IPS-11a (cell line): ENCODE results near the gene PGLYRP4.

Experiments
- H3K4me3 ChIP-seq: one replicate; pipeline ENCODE4 v1.5.1; 2013; ENCODE audit warnings: low read depth, low read length, control low read depth

PGLYRP4 gene

GRCh38 chr1:153379591-153379990 is 30.9 kb upstream of the PGLYRP4 start:
- H3K4me3 ChIP-seq, result no peak overlapping the region

GRCh38 chr1:153375511-153375910 is 26.9 kb upstream of the PGLYRP4 start, which contains the start of gene S100A12:
Gene S100A12, minus strand, starts transcription at chr1:153375621. Its CDS starts 1,029 bp downstream, at chr1:153374592.
- no peak within 1 kb of the TSS for H3K4me3 ChIP-seq

GRCh38 chr1:153374071-153374470 is 25.4 kb upstream of the PGLYRP4 start:
- H3K4me3 ChIP-seq, result no peak overlapping the region

- H3K4me3 ChIP-seq, result no peak overlapping the region
These were observed 23.9 kb upstream of the PGLYRP4 start for GRCh38 chr1:153372571-153372970.

- no peak overlapping the region for H3K4me3 ChIP-seq
These were observed 22.6 kb upstream of the PGLYRP4 start for GRCh38 chr1:153371231-153371630.

- no peak overlapping the region for H3K4me3 ChIP-seq
These were observed 21.5 kb upstream of the PGLYRP4 start for GRCh38 chr1:153370146-153370545.

GRCh38 chr1:153368495-153368894 is 19.9 kb upstream of the PGLYRP4 start:
- no peak overlapping the region for H3K4me3 ChIP-seq

- H3K4me3 ChIP-seq, result no peak overlapping the region
These were observed 18.4 kb upstream of the PGLYRP4 start for GRCh38 chr1:153367090-153367489.

GRCh38 chr1:153366261-153366660 is 17.6 kb upstream of the PGLYRP4 start:
- no peak overlapping the region for H3K4me3 ChIP-seq

- H3K4me3 ChIP-seq, result no peak overlapping the region
These were observed 17.1 kb upstream of the PGLYRP4 start for GRCh38 chr1:153365696-153366095.

- H3K4me3 ChIP-seq, result no peak overlapping the region
These were observed 16.4 kb upstream of the PGLYRP4 start for GRCh38 chr1:153364766-153365666.

- H3K4me3 ChIP-seq, result no peak overlapping the region
These were observed 15.5 kb upstream of the PGLYRP4 start for GRCh38 chr1:153364156-153364555.

- no peak overlapping the region for H3K4me3 ChIP-seq
These were observed 15.0 kb upstream of the PGLYRP4 start for GRCh38 chr1:153363641-153364040.

GRCh38 chr1:153362187-153362775 is 13.6 kb upstream of the PGLYRP4 start:
- no peak overlapping the region for H3K4me3 ChIP-seq

- H3K4me3 ChIP-seq, result no peak overlapping the region
These were observed 13.0 kb upstream of the PGLYRP4 start for GRCh38 chr1:153361480-153362109.

GRCh38 chr1:153360592-153361479 is 12.2 kb upstream of the PGLYRP4 start:
- no peak overlapping the region for H3K4me3 ChIP-seq

- no peak overlapping the region for H3K4me3 ChIP-seq
These were observed 11.5 kb upstream of the PGLYRP4 start for GRCh38 chr1:153360190-153360589.

GRCh38 chr1:153359241-153359640 is 10.6 kb upstream of the PGLYRP4 start:
- H3K4me3 ChIP-seq, result no peak overlapping the region

GRCh38 chr1:153358691-153358975 is 10.0 kb upstream of the PGLYRP4 start:
- H3K4me3 ChIP-seq, result no peak overlapping the region

GRCh38 chr1:153357853-153358690 is 9.4 kb upstream of the PGLYRP4 start, which contains the start of gene S100A9:
Gene S100A9, plus strand, starts transcription at chr1:153357854. Its CDS starts 430 bp downstream, at chr1:153358284.
- no peak within 1 kb of the TSS for H3K4me3 ChIP-seq
